ENCODE data around the gene PTPN2. TPM values are rescaled to one million over a fixed set of nuclear protein-coding genes. Genes with fewer than 3 reads are reported as not detected.

Gene PTPN2
- total RNA-seq, 2 experiments from 2014 or later, result 49.4 to 53.8 TPM

- intact Hi-C loops (cut with DNase I, micrococcal nuclease), result no loop called here
- no peak for DNase-seq
- Mint-ChIP-seq H3K27ac (no peak overlapping the region), H3K27me3 (no peaks in the 10 kb centered on the region), H3K9me3 (no peaks in the 10 kb centered on the region), H3K36me3 (ENCODE audit: low read depth) (no peaks in the 10 kb centered on the region), H3K4me3 (no peak overlapping the region), H3K4me1 (ENCODE audit: low read depth) (peaks cover 15% of the 10 kb centered on the region)
- no peak for TF ChIP-seq CTCF (IDR thresholded peaks at IDR 0.05)
- CTCF ChIA-PET, result no interaction called here
- Histone ChIP-seq H3K27me3 (ENCODE audit: control insufficient read depth in 1 of 2, insufficient read depth in 2 of 2, low read length in 2 of 2) (no peaks in the 10 kb centered on the region), H3K36me3 (ENCODE audit: insufficient read depth, low read length) (no peaks in the 10 kb centered on the region), H3K27ac (ENCODE audit: low read depth in 1 of 2, low read length in 2 of 2) (no peak overlapping the region), H3K4me1 (ENCODE audit: insufficient read depth, low read length) (peaks cover 4% of the 10 kb centered on the region), H3K4me3 (ENCODE audit: low read length) (no peak overlapping the region), H3K9me3 (ENCODE audit: control insufficient read depth in 1 of 2, insufficient read depth in 1 of 2, low read length in 2 of 2) (no peaks in the 10 kb centered on the region)
- POLR2A ChIA-PET, result no interaction called here
- no peak for ATAC-seq (ENCODE audit: poor library complexity)
Observed at GRCh38 chr18:12769644-12770440, 114.2 kb downstream of the PTPN2 start.

- no peaks in the 10 kb centered on the region for H3K27me3 Mint-ChIP-seq
- ChIA-PET POLR2A (no interaction called here), CTCF (no interaction called here)
- H3K4me3 Mint-ChIP-seq, result no peak overlapping the region
- H3K9me3 Mint-ChIP-seq, result no peaks in the 10 kb centered on the region
- H3K36me3 Mint-ChIP-seq (ENCODE audit: low read depth), result peaks cover 2% of the 10 kb centered on the region
- Histone ChIP-seq H3K4me1 (ENCODE audit: insufficient read depth, low read length) (peaks cover 4% of the 10 kb centered on the region), H3K9me3 (ENCODE audit: control insufficient read depth in 1 of 2, insufficient read depth in 1 of 2, low read length in 2 of 2) (no peaks in the 10 kb centered on the region), H3K36me3 (ENCODE audit: insufficient read depth, low read length) (no peaks in the 10 kb centered on the region), H3K27ac (ENCODE audit: low read depth in 1 of 2, low read length in 2 of 2) (no peak overlapping the region), H3K4me3 (ENCODE audit: low read length) (no peak overlapping the region), H3K27me3 (ENCODE audit: control insufficient read depth in 1 of 2, insufficient read depth in 2 of 2, low read length in 2 of 2) (no peaks in the 10 kb centered on the region)
- intact Hi-C loops (cut with DNase I, micrococcal nuclease), result no loop called here
- no peak overlapping the region for H3K27ac Mint-ChIP-seq
- ATAC-seq (ENCODE audit: poor library complexity), result no peak
- DNase-seq, result no peak
- TF ChIP-seq CTCF (IDR thresholded peaks at IDR 0.05), result no peak
- peaks cover 11% of the 10 kb centered on the region for H3K4me1 Mint-ChIP-seq (ENCODE audit: low read depth)
Observed at GRCh38 chr18:12769136-12769535, 114.9 kb downstream of the PTPN2 start.

GRCh38 chr18:12768625-12769024, 115.4 kb downstream of the PTPN2 start:
- Mint-ChIP-seq H3K4me3 (no peak overlapping the region), H3K4me1 (ENCODE audit: low read depth) (peaks cover 7% of the 10 kb centered on the region), H3K27ac (no peak overlapping the region), H3K9me3 (no peaks in the 10 kb centered on the region), H3K27me3 (no peaks in the 10 kb centered on the region), H3K36me3 (ENCODE audit: low read depth) (peaks cover 7% of the 10 kb centered on the region)
- Histone ChIP-seq H3K27me3 (ENCODE audit: control insufficient read depth in 1 of 2, insufficient read depth in 2 of 2, low read length in 2 of 2) (no peaks in the 10 kb centered on the region), H3K27ac (ENCODE audit: low read depth in 1 of 2, low read length in 2 of 2) (no peak overlapping the region), H3K4me1 (ENCODE audit: insufficient read depth, low read length) (peaks cover 4% of the 10 kb centered on the region), H3K4me3 (ENCODE audit: low read length) (no peak overlapping the region), H3K36me3 (ENCODE audit: insufficient read depth, low read length) (no peaks in the 10 kb centered on the region), H3K9me3 (ENCODE audit: control insufficient read depth in 1 of 2, insufficient read depth in 1 of 2, low read length in 2 of 2) (no peaks in the 10 kb centered on the region)
- DNase-seq (no peak), ATAC-seq (ENCODE audit: poor library complexity) (no peak)
- intact Hi-C loops (cut with DNase I, micrococcal nuclease), result no loop called here
- no peak for TF ChIP-seq CTCF (IDR thresholded peaks at IDR 0.05)
- CTCF ChIA-PET, result no interaction called here
- POLR2A ChIA-PET, result no interaction called here

Data from CD4-positive, alpha-beta T cell (primary cell).